Sigmoid colon (tissue), 7 donors: ENCODE measurements around the gene TPM4. TPM values are rescaled to one million over a fixed set of nuclear protein-coding genes. Genes with fewer than 3 reads are reported as not detected.

ENCODE experiments used
- DNase-seq: peaks from one replicate; pipeline ENCODE4 v3.0.0-alpha.2; 2019
- H3K27ac ChIP-seq, 4 donors: fragments of 200-600 bp; sonication (generic); one replicate each; pipeline ENCODE4 v1.5.1; 2016 to 2019; ENCODE audit warnings: mild to moderate bottlenecking in 1 of 4
- H3K27me3 ChIP-seq, 3 donors: fragments of 200-600 bp; sonication (generic); one replicate each; pipeline ENCODE4 v1.5.1; 2019; ENCODE audit warnings: mild to moderate bottlenecking in 1 of 3
- H3K36me3 ChIP-seq, 4 donors: fragments of 200-600 bp; sonication (generic); one replicate each; pipeline ENCODE4 v1.5.1; 2016 to 2019
- H3K4me1 ChIP-seq, 4 donors: fragments of 200-600 bp; sonication (generic); one replicate each; pipeline ENCODE4 v1.5.1; 2017 to 2019
- H3K4me3 ChIP-seq, 4 donors: fragments of 200-600 bp; sonication (generic); one replicate each; pipeline ENCODE4 v1.5.1; 2017 to 2019; ENCODE audit warnings: mild to moderate bottlenecking in 2 of 4, moderate library complexity in 1 of 4
- H3K9me3 ChIP-seq, 4 donors: fragments of 200-600 bp in 3 of 4; sonication (generic) in 3 of 4; one replicate each; pipeline versions ENCODE4 v1.5.1 to v1.6.1; 2013 to 2019
- CTCF ChIP-seq, 4 experiments: fragments of 450-650 bp in 3 of 4; fragments of 200-600 bp in 1 of 4; IDR thresholded peaks; one replicate each; pipeline ENCODE4 v1.5.1; 2016 to 2019; ENCODE audit warnings: antibody characterized with exemption in 4 of 4, mild to moderate bottlenecking in 3 of 4, moderate library complexity in 2 of 4
- EP300 ChIP-seq, 4 donors: sonication (generic); formaldehyde crosslinking; IDR thresholded peaks; one replicate each; pipeline ENCODE4 v1.6.1; 2017; ENCODE audit warnings: antibody characterized with exemption in 4 of 4
- POLR2A ChIP-seq, 2 donors: fragments of 450-650 bp; IDR thresholded peaks; one replicate each; pipeline ENCODE4 v1.6.1; 2016; ENCODE audit warnings: antibody characterized with exemption in 2 of 2, mild to moderate bottlenecking in 2 of 2, moderate library complexity in 2 of 2
- POLR2AphosphoS5 ChIP-seq, 4 donors: sonication (generic); formaldehyde crosslinking; IDR thresholded peaks; one replicate each; pipeline ENCODE4 v1.6.1; 2017; ENCODE audit warnings: antibody characterized with exemption in 4 of 4
- WGBS, 2 donors: extraction: QIAGEN DNeasy Blood & Tissue Kit; methylation state at CpG; one replicate each; pipeline ENCODE4 v1.1.7; 2013; 5-methylcytosine and 5-hydroxymethylcytosine counted together
- intact Hi-C: fragments of 100-400 bp; cut with DNase I; formaldehyde crosslinking; loops from one replicate; pipeline ENCODE4 v1.15.1; 2023
- polyA plus RNA-seq, 3 donors: library from polyadenylated mRNA; stranded (reverse); fragments of 200-250 nt; gene quantifications; one replicate each; pipeline ENCODE4 v1.2.3, GENCODE V29; 2013
- total RNA-seq, 4 donors: library from RNA; depleted of rRNA; stranded (reverse); fragments of >200 nt; gene quantifications; one replicate each; pipeline ENCODE4 v1.1.0, GENCODE V29; 2016
- donor health status: healthy with polysubstance abuse.
- donor health status: Bipolar disorder and iron deficiency.
- donor health status: healthy.

The TPM4 gene
- total and polyA plus RNA-seq, 7 donors: 222 to 826 (median 374) TPM

DNA sequence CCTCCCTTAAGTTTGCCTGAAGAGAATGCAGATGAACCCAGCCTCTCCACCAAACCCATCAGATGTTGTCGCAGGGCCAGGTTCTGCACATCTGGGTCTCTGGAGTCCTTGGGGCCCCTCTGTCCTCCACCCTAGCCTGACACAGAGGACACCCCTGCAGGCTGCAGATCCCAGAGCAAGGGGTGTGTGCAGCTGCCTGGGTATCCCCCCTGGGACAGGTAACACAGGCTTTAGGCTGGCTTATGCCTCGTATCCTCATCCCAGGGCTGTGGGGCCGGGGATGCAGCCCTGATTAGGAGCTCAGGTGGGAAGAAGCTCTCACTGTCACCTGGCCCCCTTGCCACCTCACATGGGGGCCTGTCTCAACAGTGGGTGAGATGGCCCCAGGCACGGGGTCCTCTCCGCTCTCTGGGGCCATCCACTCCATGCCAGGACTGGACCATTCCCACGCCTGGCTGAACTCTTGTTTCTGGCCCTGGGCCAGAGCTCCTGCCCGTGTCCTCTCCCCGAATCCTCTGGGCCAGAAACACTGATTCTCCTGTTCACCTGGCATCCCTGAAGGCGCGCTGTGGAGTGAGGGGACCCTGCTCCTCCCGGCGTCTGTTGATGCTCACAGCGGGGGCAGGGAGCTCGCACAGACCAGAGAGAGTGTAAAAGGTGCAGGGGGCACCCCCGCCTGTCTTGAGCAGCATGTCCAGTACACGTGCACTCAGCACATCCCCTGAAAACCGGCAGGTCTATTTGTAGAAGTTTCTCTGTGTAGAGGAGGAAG is 38.7 kb upstream of the TPM4 start:
- intact Hi-C loops: no loop called here
- no peak overlapping the region for H3K4me3 ChIP-seq
- no peak for DNase-seq

GRCh38 chr19:16038196-16038695 is 38.0 kb upstream of the TPM4 start:
- Histone ChIP-seq H3K4me3 (no peak overlapping the region), H3K4me1 (peaks cover 0 to 13% (median 8%) of the 10 kb centered on the region in 4 donors), H3K27me3 (no peaks in the 10 kb centered on the region), H3K9me3 (no peaks in the 10 kb centered on the region), H3K27ac (no peak overlapping the region), H3K36me3 (no peaks in the 10 kb centered on the region)
- no peak for TF ChIP-seq CTCF (IDR thresholded peaks at IDR 0.05)
- no peak for TF ChIP-seq POLR2AphosphoS5 (IDR thresholded peaks at IDR 0.05)
- TF ChIP-seq EP300 (IDR thresholded peaks at IDR 0.05): no peak
- no peak for TF ChIP-seq POLR2A (IDR thresholded peaks at IDR 0.05)
- WGBS, 2 donors: 87 to 91% methylated on average over 5 of the region's 5 CpGs
- no peak for DNase-seq
- intact Hi-C loops: no loop called here

More for the DNA sequence above, 38.7 kb upstream of the TPM4 start:
- 76 to 83% methylated on average over 17 of the region's 17 CpGs for WGBS, 2 donors
- peaks cover 0 to 13% (median 8%) of the 10 kb centered on the region in 4 donors for H3K4me1 ChIP-seq
- H3K9me3 ChIP-seq: no peaks in the 10 kb centered on the region
- H3K27me3 ChIP-seq: no peaks in the 10 kb centered on the region
- H3K27ac ChIP-seq: no peak overlapping the region
- TF ChIP-seq POLR2A (IDR thresholded peaks at IDR 0.05): no peak
- TF ChIP-seq CTCF (IDR thresholded peaks at IDR 0.05): no peak
- no peak for TF ChIP-seq EP300 (IDR thresholded peaks at IDR 0.05)
- no peak for TF ChIP-seq POLR2AphosphoS5 (IDR thresholded peaks at IDR 0.05)
- H3K36me3 ChIP-seq: no peaks in the 10 kb centered on the region

- Histone ChIP-seq H3K27ac (no peak overlapping the region), H3K4me1 (peaks cover 0 to 13% (median 8%) of the 10 kb centered on the region in 4 donors), H3K27me3 (no peaks in the 10 kb centered on the region), H3K4me3 (no peak overlapping the region), H3K36me3 (no peaks in the 10 kb centered on the region), H3K9me3 (no peaks in the 10 kb centered on the region)
- no peak for DNase-seq
- intact Hi-C loops: no loop called here
- no peak for TF ChIP-seq POLR2AphosphoS5 (IDR thresholded peaks at IDR 0.05)
- TF ChIP-seq EP300 (IDR thresholded peaks at IDR 0.05): no peak
- no peak for TF ChIP-seq CTCF (IDR thresholded peaks at IDR 0.05)
- no peak for TF ChIP-seq POLR2A (IDR thresholded peaks at IDR 0.05)
- 93 to 94% methylated on average over 18 of the region's 18 CpGs for WGBS, 2 donors
These were observed 37.2 kb upstream of the TPM4 start for GRCh38 chr19:16039081-16039480.

GRCh38 chr19:16039545-16039944 is 36.8 kb upstream of the TPM4 start:
- Histone ChIP-seq H3K36me3 (no peaks in the 10 kb centered on the region), H3K27me3 (no peaks in the 10 kb centered on the region), H3K4me3 (no peak overlapping the region), H3K9me3 (no peaks in the 10 kb centered on the region), H3K27ac (no peak overlapping the region), H3K4me1 (peaks cover 0 to 13% (median 8%) of the 10 kb centered on the region in 4 donors)
- WGBS, 2 donors: 93 to 94% methylated on average over 5 of the region's 5 CpGs
- intact Hi-C loops: no loop called here
- TF ChIP-seq EP300 (IDR thresholded peaks at IDR 0.05) (no peak), CTCF (IDR thresholded peaks at IDR 0.05) (no peak), POLR2A (IDR thresholded peaks at IDR 0.05) (no peak), POLR2AphosphoS5 (IDR thresholded peaks at IDR 0.05) (no peak)
- peak; percentile 62 for DNase-seq
